Keratinocyte (primary cell): ENCODE results near the gene NTSR1.

Experiments
- CTCF ChIP-seq, 3 experiments: IDR thresholded peaks in 1 of 3; conservative IDR thresholded peaks in 1 of 3; optimal IDR thresholded peaks in 1 of 3; 2 replicates in 2 of 3; 3 replicates in 1 of 3; pipeline versions ENCODE3 to v1.5.1; 2011; ENCODE audit warnings: low read length in 3 of 3, mild to moderate bottlenecking in 3 of 3, moderate library complexity in 2 of 3, control low read depth in 1 of 3, inconsistent platforms in 1 of 3; ENCODE audit not compliant: insufficient read depth in 2 of 3; ENCODE audit errors: extremely low read depth in 1 of 3
- EZH2 ChIP-seq: IDR thresholded peaks from one replicate; pipeline ENCODE4 v1.6.1; 2012; ENCODE audit warnings: inconsistent platforms, mild to moderate bottlenecking, low read length, moderate library complexity

DNA sequence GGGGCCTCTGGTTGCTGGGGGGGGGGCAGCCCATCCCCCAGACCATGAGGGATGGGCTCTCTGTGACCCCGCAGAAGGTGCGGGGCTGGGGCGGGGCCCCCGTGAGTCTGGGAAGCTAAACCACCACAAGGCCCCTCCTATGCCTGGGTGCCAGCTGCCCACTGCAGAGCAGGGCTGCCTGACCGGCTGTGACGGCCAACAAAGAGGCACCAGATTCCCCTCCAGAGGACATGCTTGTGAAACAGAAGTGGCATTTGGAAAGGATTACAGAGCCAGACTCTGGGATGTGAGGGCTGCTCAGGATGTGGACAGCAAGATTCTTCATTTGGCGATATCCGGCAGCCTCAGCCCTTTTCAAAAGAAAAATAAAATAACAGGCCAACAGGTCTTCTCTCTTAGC lies 16.5 kb upstream of the NTSR1 start:
- TF ChIP-seq EZH2 (no peak), CTCF (optimal IDR thresholded peaks at IDR 0.05 in 1 of 3, IDR thresholded peaks at IDR 0.05 in 1 of 3, conservative IDR thresholded peaks at IDR 0.05 in 1 of 3; ENCODE audit: extremely low read depth in 1 of 3, insufficient read depth in 2 of 3, low read length in 3 of 3) (no peak)
